GM19351 (cell line): ENCODE measurements around the gene TMEM126A.
"Not testable (repeated sequence)": the region's sequence is repeated elsewhere in the genome, so short reads cannot be mapped to it uniquely, and the experiment has no call there.

Source experiments
- ATAC-seq: cut with Tn5 transposase; IDR thresholded peaks from one replicate; pipeline ENCODE4 v1.9.1; 2021; ENCODE audit warnings: mild to moderate bottlenecking, moderate library complexity; ENCODE audit not compliant: unreplicated experiment

Gene TMEM126A

GRCh38 chr11:85647604-85648299 is at the start of gene TMEM126A:
Gene TMEM126A (plus strand): TSS chr11:85647967. CDS start chr11:85650256, 2,289 bp downstream.
- ATAC-seq: peak; percentile 98

- no peak for ATAC-seq
These were observed 48.7 kb upstream of the TMEM126A start for GRCh38 chr11:85599083-85599482.

- no peak for ATAC-seq
These were observed 45.1 kb upstream of the TMEM126A start for GRCh38 chr11:85602526-85603213.

GRCh38 chr11:85603220-85603619 is 44.5 kb upstream of the TMEM126A start:
- no peak for ATAC-seq

- not testable (repeated sequence) for ATAC-seq
These were observed 41.5 kb upstream of the TMEM126A start for GRCh38 chr11:85606237-85606636.

GRCh38 chr11:85608621-85609020 is 39.1 kb upstream of the TMEM126A start:
- not testable (repeated sequence) for ATAC-seq

GRCh38 chr11:85609286-85609685 is 38.5 kb upstream of the TMEM126A start:
- not testable (repeated sequence) for ATAC-seq

- not testable (repeated sequence) for ATAC-seq
These were observed 36.1 kb upstream of the TMEM126A start for GRCh38 chr11:85611643-85612042.

- no peak for ATAC-seq
These were observed 28.3 kb upstream of the TMEM126A start for GRCh38 chr11:85619499-85619898.

GRCh38 chr11:85620256-85620655 is 27.5 kb upstream of the TMEM126A start:
- ATAC-seq: no peak

GRCh38 chr11:85626496-85626895 is 21.3 kb upstream of the TMEM126A start:
- no peak for ATAC-seq

GRCh38 chr11:85627332-85627997 is 20.3 kb upstream of the TMEM126A start, which contains the start of gene DLG2:
Gene DLG2 (minus strand): TSS chr11:85627344.
- peak; percentile 0 for ATAC-seq

- peak; percentile 97 for ATAC-seq
These were observed 19.6 kb upstream of the TMEM126A start, which contains the start of gene TMEM126B for GRCh38 chr11:85627998-85628770. Gene TMEM126B (plus strand): TSS chr11:85628593. CDS start chr11:85628608, 15 bp downstream.

- ATAC-seq: peak; percentile 5
These were observed 18.9 kb upstream of the TMEM126A start for GRCh38 chr11:85628771-85629341.

- ATAC-seq: no peak
These were observed 13.0 kb upstream of the TMEM126A start for GRCh38 chr11:85634747-85635146.

- ATAC-seq: no peak
These were observed 4.6 kb upstream of the TMEM126A start for GRCh38 chr11:85643191-85643614.

- ATAC-seq: peak; percentile 6
These were observed 689 bp upstream of the TMEM126A start for GRCh38 chr11:85647078-85647477.

GRCh38 chr11:85651118-85651517 is 3.4 kb downstream of the TMEM126A start:
- ATAC-seq: no peak

- ATAC-seq: no peak
These were observed 5.2 kb downstream of the TMEM126A start for GRCh38 chr11:85652786-85653447.

- ATAC-seq: not testable (repeated sequence)
These were observed 6.6 kb downstream of the TMEM126A start for GRCh38 chr11:85654343-85654742.
